AG10803 (cell line): ENCODE results near the gene EXOSC6.
"Not testable (repeated sequence)": the region's sequence is repeated elsewhere in the genome, so short reads cannot be mapped to it uniquely, and the experiment has no call there.

Source experiments
- DNase-seq: peaks from one replicate; pipeline ENCODE4 v3.0.0; 2010; ENCODE audit warnings: low read depth
- H3K4me3 ChIP-seq: 2 replicates; pipeline ENCODE4 v1.5.1; 2011; ENCODE audit warnings: mild to moderate bottlenecking, low read length, control low read depth
- TF ChIP-seq, protein P1 (sequence below): conservative IDR thresholded peaks from 2 replicates; pipeline ENCODE4 v1.5.1; 2011; ENCODE audit warnings: mild to moderate bottlenecking, low read length, control low read depth, inconsistent platforms

The EXOSC6 gene

DNA sequence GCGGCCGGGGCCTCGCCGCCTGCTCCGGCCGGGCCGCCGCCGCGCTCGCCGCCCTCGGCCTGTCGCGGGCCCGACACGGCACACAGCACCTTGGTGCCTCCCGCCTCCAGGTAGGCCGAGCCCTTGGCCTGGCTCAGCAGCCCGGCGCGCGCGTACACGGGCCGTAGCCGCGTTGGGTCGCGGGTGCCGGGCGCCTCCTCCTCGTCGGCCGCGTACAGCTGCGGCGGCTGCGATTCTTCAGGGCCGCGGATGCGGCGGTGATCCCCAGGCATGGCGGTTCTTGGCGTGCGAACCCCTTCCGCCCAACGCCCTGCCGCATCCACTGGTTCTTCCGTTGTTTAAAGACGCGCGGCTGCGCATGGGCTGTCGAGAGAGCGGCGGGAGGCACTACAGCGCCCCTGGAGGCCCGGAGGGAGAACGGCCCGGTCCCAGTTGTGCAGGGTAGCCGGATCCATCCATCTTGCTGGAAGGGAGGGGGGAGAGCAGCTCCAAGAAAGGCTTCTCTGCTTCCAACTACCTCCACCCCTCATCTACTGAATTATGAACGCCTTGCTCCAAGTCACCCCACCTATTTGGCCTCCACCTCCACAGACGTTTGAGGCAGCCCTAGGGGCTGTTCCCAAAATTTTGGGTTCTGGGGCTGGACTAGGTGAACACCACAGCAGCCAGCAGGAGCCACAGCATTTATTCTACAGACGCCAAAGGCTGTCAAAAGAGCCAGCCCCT lies at the start of gene EXOSC6:
TSS of gene EXOSC6 (minus strand) at position 312 of the 726 bp plus-strand sequence. CDS start at position 272, 40 bp downstream.
- H3K4me3 ChIP-seq, result peak within 1 kb of the TSS; percentile 41
- DNase-seq, result peak; percentile 89
- TF ChIP-seq, protein P1, sequence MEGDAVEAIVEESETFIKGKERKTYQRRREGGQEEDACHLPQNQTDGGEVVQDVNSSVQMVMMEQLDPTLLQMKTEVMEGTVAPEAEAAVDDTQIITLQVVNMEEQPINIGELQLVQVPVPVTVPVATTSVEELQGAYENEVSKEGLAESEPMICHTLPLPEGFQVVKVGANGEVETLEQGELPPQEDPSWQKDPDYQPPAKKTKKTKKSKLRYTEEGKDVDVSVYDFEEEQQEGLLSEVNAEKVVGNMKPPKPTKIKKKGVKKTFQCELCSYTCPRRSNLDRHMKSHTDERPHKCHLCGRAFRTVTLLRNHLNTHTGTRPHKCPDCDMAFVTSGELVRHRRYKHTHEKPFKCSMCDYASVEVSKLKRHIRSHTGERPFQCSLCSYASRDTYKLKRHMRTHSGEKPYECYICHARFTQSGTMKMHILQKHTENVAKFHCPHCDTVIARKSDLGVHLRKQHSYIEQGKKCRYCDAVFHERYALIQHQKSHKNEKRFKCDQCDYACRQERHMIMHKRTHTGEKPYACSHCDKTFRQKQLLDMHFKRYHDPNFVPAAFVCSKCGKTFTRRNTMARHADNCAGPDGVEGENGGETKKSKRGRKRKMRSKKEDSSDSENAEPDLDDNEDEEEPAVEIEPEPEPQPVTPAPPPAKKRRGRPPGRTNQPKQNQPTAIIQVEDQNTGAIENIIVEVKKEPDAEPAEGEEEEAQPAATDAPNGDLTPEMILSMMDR, result peak; percentile 72

DNA sequence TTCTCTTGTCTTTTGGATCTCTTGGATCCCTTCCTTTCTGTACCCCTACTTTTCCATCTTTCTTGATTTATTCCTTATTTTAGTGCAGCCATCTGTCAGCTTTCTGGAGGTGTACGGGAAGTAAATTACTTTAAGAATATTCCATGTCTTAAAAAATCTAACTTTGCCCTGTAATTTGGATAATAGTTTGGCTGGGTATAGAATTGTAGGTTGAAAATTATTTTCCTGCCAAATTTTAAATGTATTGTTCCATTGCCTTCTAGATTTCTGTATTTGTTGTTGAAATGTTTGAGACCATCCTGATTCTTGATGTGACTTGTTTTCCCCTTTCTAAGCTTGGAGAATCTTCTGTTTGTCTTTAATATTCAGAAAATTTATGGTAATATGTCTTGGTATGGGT lies 49.4 kb upstream of the EXOSC6 start:
- DNase-seq, result no peak
- no peak overlapping the region for H3K4me3 ChIP-seq
- TF ChIP-seq, protein P1, result no peak

DNA sequence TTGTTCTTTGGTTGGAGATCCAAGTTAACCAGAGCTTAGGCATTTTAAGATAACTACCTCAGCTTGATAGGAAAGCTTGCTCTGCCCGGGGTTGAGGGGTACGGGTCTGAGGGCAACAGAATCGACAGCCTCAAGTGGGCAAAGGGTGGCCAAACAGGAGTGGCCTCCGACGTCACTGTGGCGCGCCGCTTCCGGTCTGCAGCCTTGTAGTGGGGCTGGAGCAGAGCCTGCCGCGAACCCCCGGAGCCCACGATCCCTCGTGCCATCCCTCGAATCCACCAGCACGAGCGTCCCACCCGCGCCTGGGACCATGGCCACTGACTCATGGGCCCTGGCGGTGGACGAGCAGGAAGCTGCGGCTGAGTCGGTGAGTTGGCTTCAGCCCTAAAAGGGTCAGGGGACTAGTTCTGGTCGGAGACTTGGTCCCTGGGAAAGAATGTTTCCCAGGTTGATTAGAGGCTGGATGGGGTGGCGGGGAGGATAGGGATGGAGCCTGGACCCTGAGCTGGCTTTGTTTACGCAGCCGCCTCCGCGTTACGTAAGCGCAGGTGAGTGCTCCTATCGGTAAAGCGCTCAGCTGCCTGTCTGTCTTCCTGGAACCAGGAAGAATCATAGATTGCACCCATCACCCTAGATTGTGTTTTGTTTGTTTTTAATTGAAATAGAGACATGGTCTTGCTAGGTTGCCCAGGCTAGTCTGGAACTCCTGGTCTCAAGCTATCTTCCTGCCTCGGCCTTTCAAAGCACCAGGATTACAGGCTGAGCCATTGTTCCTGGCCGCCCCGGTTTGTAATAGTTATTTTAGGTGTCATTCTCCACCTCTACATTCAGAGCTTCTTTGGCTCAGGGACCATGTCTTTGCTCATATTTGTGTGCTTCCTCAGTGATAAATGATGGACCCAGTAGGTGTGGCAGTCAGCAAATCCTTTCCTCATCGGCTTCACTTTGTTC lies 47.5 kb upstream of the EXOSC6 start, which contains the start of gene DDX19B:
TSS of gene DDX19B (plus strand) at position 199 of the 951 bp plus-strand sequence. CDS start at position 311, 112 bp downstream.
- TF ChIP-seq, protein P1, result no peak
- peak within 1 kb of the TSS; percentile 99 for H3K4me3 ChIP-seq
- peak; percentile 62 for DNase-seq

DNA sequence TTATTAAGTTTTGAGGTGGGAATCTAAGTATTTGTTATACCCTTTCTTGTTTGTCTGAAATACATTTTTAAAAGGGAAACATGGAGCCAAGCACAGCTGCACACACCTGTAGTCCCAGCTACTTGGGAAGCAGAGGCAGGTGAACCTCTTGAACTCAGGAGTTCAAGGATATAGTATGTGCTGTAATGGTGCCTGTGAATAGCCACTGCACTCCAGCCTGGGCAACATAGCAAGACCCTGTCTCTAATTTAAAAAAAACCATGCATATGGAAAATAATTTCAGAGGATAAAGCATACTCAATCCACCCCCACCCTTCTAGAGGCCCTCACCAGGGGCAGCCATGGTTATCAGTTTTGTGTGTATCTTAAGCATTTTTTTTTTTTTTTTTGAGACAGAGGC lies 43.9 kb upstream of the EXOSC6 start:
- TF ChIP-seq, protein P1, result no peak
- no peak overlapping the region for H3K4me3 ChIP-seq
- no peak for DNase-seq

DNA sequence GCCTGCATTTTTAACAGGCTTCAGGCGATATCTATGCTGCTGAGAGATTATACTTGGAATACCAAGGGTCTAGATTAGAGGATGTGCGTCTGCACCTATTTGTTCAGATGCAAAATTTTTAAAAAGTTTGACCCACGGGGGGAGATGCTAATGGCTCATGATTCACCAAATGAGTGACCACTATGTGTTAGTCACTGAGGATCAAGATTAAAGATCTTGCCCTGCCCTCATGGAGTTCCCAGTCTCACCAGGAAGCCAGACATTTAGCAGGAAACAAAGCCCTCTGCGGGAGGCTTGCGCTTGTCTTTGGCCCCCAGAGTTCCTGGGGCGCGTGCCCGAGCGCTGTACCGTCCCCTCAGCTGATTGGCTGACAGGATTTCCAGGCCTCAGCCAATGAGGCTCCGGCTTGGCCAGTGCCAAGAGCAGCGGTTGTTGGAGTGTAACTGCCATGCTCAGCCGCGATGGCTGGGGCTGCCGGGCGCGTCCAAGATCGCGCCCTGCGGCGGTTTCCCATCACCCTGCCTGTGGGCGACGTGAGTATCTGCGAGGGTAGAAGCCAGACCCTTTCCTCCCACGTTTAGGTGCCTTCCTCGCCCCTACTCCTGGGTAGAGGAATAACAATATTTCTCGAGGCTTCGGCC lies 42.8 kb upstream of the EXOSC6 start:
- no peak for DNase-seq
- TF ChIP-seq, protein P1, result no peak
- H3K4me3 ChIP-seq, result no peak overlapping the region

DNA sequence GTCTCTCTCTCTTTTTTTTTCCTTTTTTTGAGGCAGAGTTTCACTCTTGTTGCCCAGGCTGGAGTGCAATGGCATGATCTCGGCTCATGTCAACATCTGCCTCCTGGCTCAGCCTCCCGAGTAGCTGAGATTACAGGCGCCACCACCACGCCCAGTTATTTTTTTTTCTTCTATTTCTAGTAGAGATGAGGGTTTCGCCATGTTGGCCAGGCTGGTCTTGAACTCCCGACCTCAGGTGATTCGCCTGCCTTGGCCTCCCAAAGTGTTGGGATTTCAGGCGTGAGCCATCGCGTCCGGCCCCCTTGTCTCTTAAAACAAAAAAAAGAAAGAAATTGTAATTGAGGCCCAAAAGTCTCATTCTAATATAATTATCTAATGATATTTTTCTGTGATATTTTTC lies 40.4 kb upstream of the EXOSC6 start:
- not testable (repeated sequence) for H3K4me3 ChIP-seq, DNase-seq

DNA sequence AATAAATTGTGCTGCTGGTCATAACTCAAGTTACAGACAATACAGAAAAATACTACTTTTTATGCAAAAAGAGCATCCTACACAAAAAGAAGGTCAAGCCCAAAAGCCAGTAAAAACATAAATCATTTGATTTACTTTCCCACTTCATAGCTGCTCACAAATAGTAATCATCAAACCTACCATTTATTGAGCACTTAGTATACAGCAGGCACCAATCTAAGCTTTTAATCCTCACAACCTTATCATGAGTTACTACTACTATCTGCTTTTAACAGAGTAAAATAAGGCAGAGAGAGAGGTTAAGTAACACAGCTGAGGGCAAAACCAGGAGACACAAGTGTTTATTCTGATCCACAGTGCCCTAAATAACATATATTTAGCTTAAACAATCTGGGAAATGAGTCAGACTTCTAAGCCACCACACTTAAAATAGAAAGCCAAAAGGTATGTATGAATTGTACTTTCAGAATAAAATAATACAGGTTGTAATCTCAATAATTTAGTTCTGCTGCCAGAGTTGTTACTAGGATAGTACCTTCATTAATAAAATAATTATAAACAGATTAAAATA lies 39.3 kb upstream of the EXOSC6 start:
- TF ChIP-seq, protein P1, result no peak
- H3K4me3 ChIP-seq, result no peak overlapping the region
- DNase-seq, result no peak
